Calu3 (cell line): ENCODE measurements around the gene ARMS2. TPM values are rescaled to one million over a fixed set of nuclear protein-coding genes. Genes with fewer than 3 reads are reported as not detected.

Experiments used
- BruUV-seq: library from RNA; stranded (reverse); fragments of 400-500 nt; replicated peaks from 2 replicates; lab custom pipeline; 2021; lab: Mats Ljungman, UMichigan
- CTCF ChIA-PET: fragments of 300-600 bp; sonication (Branson Sonifier 250); formaldehyde crosslinking; loops from one replicate; lab custom pipeline; 2022; ENCODE audit warnings: antibody characterized with exemption; lab: Charles Lee
- DNase-seq: peaks from one replicate; pipeline ENCODE4 v3.0.0; 2022
- H3K27ac Mint-ChIP-seq: one replicate; pipeline ENCODE4 v1.8.0; 2022; ENCODE audit warnings: mixed read lengths; ENCODE audit not compliant: unreplicated experiment
- H3K27me3 Mint-ChIP-seq: one replicate; pipeline ENCODE4 v1.8.0; 2022; ENCODE audit warnings: mixed read lengths; ENCODE audit not compliant: unreplicated experiment
- H3K36me3 Mint-ChIP-seq: one replicate; pipeline ENCODE4 v1.8.0; 2022; ENCODE audit warnings: mild to moderate bottlenecking, moderate library complexity, mixed read lengths; ENCODE audit not compliant: insufficient read depth, unreplicated experiment
- H3K4me1 Mint-ChIP-seq: one replicate; pipeline ENCODE4 v1.8.0; 2022; ENCODE audit warnings: mild to moderate bottlenecking, low read depth, mixed read lengths; ENCODE audit not compliant: unreplicated experiment
- H3K4me3 Mint-ChIP-seq: one replicate; pipeline ENCODE4 v1.8.0; 2022; ENCODE audit warnings: mild to moderate bottlenecking, low read depth, moderate library complexity, mixed read lengths; ENCODE audit not compliant: unreplicated experiment
- H3K9me3 Mint-ChIP-seq: one replicate; pipeline ENCODE4 v1.8.0; 2022; ENCODE audit warnings: low read depth, mixed read lengths; ENCODE audit not compliant: unreplicated experiment
- CTCF ChIP-seq: fragments of 200-600 bp; IDR thresholded peaks from one replicate; pipeline ENCODE4 v1.8.0; 2022; ENCODE audit warnings: antibody characterized with exemption; ENCODE audit not compliant: unreplicated experiment
- intact Hi-C: fragments of 100-400 bp; cut with micrococcal nuclease; formaldehyde crosslinking; loops from one replicate; pipeline ENCODE4 v1.10.0; 2022; ENCODE audit not compliant: unreplicated experiment
- total RNA-seq: library from RNA; stranded (reverse); gene quantifications from 2 replicates; pipeline ENCODE4 v1.2.3, GENCODE V29; 2022

The ARMS2 gene
- total RNA-seq, 1 experiment from 2014 or later: not detected

- H3K27ac Mint-ChIP-seq: no peak overlapping the region
- DNase-seq: no peak
- TF ChIP-seq CTCF: no peak
- intact Hi-C loops: no loop called here
- H3K27me3 Mint-ChIP-seq: peaks cover 74% of the 10 kb centered on the region
- H3K36me3 Mint-ChIP-seq: no peaks in the 10 kb centered on the region
- CTCF ChIA-PET: no interaction called here
- no TSS peak for BruUV-seq
- H3K4me1 Mint-ChIP-seq: no peaks in the 10 kb centered on the region
- H3K4me3 Mint-ChIP-seq: no peak overlapping the region
- no peaks in the 10 kb centered on the region for H3K9me3 Mint-ChIP-seq
Observed at GRCh38 chr10:122468307-122468925, 14.0 kb downstream of the ARMS2 start.

GRCh38 chr10:122468926-122469781 lies 14.7 kb downstream of the ARMS2 start:
- no TSS peak for BruUV-seq
- H3K36me3 Mint-ChIP-seq: no peaks in the 10 kb centered on the region
- H3K9me3 Mint-ChIP-seq: no peaks in the 10 kb centered on the region
- peaks cover 71% of the 10 kb centered on the region for H3K27me3 Mint-ChIP-seq
- no peak for TF ChIP-seq CTCF
- H3K4me3 Mint-ChIP-seq: no peak overlapping the region
- CTCF ChIA-PET: no interaction called here
- intact Hi-C loops: no loop called here
- no peak overlapping the region for H3K27ac Mint-ChIP-seq
- DNase-seq: no peak
- H3K4me1 Mint-ChIP-seq: no peaks in the 10 kb centered on the region

GRCh38 chr10:122469848-122470247 lies 15.4 kb downstream of the ARMS2 start:
- no peaks in the 10 kb centered on the region for H3K9me3 Mint-ChIP-seq
- no peak for TF ChIP-seq CTCF
- intact Hi-C loops: no loop called here
- no peak for DNase-seq
- no TSS peak for BruUV-seq
- no peak overlapping the region for H3K4me3 Mint-ChIP-seq
- no peak overlapping the region for H3K27ac Mint-ChIP-seq
- CTCF ChIA-PET: no interaction called here
- peaks cover 71% of the 10 kb centered on the region for H3K27me3 Mint-ChIP-seq
- no peaks in the 10 kb centered on the region for H3K36me3 Mint-ChIP-seq
- no peaks in the 10 kb centered on the region for H3K4me1 Mint-ChIP-seq

GRCh38 chr10:122471531-122472177 lies 17.2 kb downstream of the ARMS2 start:
- no peak for TF ChIP-seq CTCF
- Mint-ChIP-seq H3K4me3 (no peak overlapping the region), H3K27ac (no peak overlapping the region), H3K27me3 (peaks cover 57% of the 10 kb centered on the region), H3K4me1 (no peaks in the 10 kb centered on the region), H3K9me3 (no peaks in the 10 kb centered on the region), H3K36me3 (no peaks in the 10 kb centered on the region)
- no peak for DNase-seq
- intact Hi-C loops: no loop called here
- CTCF ChIA-PET: no interaction called here
- no TSS peak for BruUV-seq
